ENCODE measurements around the gene FOXO1.

The FOXO1 gene

DNA sequence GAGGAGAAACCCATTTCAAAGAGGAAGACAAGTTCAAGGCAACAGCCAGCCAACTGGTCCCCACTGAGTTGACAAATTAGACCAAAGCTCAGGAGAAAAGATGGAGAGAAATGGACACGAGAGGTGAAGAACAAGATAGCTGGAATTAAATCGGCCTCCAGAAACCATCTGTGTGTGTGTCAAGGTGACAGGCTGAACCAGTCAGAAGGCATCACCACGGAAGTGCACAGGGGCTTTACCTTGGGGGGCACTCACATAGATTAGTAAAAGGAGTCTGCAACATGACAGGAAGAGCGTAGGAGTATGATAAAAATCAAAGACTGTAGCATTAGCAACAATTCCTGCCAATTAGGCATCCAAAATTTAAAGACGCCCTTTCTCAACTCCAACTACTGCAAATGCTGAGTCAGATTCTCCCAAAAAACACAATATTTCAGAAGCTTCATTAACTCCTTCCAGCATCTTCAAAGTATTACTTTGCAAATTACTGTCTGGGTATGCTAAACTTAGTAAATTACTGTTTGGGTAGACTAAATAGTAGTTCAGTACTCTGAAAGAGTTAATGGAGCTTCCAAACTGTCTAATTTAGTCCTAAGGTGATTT, 66.2 kb downstream of the FOXO1 start:
- no peak for DNase-seq

DNA sequence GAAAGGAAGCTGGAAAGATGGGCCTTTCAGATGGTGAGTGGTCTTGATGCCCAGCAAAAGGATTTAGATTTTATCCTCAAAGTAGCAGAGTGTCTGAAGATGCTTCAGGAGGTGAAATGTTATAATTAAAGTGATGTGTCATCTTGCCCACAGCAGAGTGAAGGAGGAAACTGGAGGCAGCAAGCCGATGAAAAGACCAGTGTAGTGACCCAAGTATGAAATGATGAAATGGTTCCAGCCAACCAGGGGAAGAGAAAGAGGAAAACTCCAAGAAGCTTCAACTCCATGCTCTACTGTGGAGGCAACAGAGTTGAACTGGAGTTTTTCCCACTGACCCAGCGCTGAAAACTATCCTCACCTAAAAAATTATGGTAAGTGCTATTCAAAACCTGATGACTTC, 66.7 kb downstream of the FOXO1 start:
- no peak for DNase-seq

DNA sequence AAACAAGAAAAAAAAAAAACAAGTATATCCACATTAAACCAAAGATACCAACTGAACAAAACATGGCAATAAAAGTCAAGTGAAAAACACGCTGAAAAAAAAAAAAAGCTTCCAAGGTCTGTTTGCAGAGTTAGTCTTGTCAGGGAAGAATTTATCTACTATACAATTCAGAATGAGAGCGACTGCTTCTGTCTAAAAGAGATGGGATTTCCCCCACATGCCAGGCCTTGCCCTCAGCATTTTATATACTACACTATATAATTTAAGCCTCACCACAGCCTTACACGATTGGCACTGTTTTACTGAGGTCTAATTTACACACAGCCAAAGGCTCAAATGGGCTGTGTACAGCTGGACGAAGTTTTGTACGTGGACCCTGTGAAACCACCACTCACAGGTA, 67.3 kb downstream of the FOXO1 start:
- no peak for DNase-seq

DNA sequence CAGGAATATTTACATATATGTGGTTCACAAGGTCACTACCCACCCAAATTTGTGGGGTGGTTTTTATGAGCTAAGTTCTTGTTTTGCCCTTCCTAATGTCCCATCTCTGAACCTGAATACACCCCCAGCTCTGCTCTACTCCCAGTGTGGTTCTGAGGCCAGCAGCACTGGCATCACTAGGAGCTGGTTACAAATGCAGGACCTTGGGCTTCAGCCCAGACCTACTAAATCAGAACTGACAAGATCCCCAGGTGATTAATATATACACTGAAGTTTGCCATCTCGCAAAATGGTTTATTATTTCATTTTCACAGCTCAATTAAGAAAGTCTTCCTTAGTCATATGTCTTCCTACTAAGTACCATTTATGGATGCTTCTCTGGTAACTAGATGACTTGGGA, 67.9 kb downstream of the FOXO1 start:
- DNase-seq: no peak

GRCh38 chr13:40597735-40598365, 68.6 kb downstream of the FOXO1 start:
- no peak for DNase-seq

DNA sequence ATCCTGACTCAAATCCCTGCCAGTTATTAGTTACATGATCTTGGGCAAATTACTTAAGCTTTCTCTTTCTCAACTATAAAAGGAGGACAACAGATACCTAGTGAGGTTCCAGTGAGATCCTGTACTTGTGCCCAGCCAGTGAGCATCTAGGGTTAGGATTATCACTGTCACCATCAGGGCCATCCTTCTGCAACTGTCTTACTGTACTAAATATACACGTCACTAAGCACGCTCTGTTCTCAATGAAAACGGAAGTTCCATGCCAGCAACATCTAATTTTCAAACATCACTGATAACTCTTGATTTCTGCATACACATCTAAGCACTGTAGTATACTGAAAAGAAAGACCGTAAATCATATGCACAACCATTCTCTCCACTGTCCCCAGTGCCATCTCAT, 70.0 kb downstream of the FOXO1 start:
- DNase-seq: no peak

GRCh38 chr13:40595693-40596092, 70.7 kb downstream of the FOXO1 start:
- DNase-seq: no peak

GRCh38 chr13:40592035-40592434, 74.4 kb downstream of the FOXO1 start:
- DNase-seq: no peak

- DNase-seq: no peak
Measured at GRCh38 chr13:40591091-40591490, 75.3 kb downstream of the FOXO1 start.

DNA sequence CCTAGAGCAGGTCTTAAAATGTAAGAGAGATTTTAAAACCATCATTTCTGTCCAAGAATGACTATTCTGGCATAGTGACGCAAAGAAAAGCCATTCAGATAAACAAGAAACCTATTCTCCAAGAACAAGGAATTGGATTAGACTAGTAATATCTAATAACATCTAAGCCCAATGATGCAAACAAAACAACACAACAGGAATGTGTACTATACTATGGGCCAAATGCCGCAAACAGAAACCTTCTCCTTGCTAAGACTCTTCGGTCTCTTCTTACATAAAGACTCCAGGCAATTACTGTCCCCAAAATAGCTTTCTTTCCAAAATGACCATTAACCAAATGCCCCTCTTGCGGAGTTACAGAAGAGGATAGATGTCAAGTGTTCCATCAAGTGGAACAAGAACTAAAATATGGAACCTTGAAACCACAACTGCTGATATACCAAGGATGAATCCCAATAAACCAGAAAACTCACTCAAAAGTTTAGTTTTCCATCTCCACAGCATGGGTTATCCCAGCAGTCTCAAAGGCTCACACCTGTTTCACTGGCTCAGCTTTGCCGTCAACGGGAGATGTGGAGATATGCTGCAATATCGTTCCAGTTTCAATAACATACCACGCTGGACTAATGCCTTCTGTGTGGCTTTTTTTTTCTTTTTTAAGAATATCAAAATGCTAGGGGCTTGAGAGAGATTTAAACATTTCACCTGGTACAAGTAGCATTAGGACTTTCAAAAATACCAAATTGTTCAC, 76.2 kb downstream of the FOXO1 start:
- no peak for DNase-seq

DNA sequence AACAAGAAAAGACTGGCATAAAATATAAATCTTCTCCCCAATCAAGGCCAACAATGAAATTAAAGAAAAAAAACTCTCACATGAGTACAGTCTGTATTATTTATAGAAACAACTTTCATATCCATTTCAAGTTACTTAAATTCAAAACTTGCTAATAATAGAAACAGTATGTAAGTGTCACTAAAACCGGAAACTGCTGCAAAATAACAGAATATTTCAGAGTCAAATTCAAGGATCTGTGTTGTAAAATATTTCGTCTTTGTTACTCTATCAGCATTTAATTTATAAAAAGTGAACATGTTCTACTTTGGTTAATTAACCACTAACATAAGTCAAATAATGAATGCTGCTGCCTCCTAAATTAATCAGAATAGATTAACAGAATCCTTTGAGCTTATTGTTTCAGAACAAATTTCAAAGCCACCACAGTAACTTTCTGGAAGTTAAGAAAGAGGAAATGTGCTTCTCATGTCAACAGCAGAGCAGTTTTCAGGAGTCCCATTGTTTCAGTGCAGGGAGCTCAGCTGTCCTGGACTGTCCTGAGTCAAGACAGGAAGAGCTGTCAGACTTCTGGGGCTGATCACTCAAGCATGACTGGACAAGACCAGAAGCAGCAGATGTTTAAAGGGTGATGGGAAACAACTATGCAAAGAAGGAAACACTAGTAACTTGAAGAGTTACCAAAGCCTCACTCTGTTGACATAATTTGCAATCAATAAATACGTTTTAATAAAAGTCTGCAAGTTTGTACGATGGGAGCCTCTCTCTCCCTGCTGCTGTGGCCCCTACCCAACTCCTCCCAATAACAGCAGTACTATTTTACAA, 76.9 kb downstream of the FOXO1 start:
- DNase-seq: peak; percentile 40

GRCh38 chr13:40588101-40588500, 78.3 kb downstream of the FOXO1 start:
- DNase-seq: no peak

DNA sequence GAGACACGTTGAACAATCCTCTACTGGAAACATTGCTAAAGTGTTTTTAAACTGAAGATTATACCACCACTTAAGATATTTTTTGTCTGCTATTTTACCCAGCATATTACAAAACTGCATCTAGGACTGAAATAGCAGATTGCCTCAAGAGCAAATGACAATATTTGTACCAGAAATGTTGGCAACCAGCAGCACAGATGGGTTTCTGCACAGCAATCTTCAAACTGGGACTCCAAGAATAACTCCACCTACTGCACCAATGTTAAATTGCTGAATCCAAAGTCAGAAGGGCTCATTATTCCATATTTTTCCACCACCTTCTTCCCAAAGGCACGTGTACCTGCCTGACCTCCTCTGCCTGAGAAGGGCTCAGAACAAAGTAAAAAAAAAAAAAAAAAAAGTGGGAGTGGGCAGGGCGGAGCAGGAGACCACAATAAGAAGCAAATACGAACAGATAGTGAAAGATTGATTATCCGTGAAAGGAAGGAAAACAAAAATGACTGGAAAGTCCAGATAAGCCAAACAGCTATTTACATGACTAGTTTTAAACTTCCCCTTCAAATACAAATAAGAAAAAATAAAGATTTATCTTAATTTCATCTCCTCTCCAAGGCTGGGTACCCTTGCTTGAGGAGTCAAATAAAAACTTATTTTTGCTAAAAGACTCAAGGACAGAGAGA, 79.4 kb downstream of the FOXO1 start:
- no peak for DNase-seq

DNA sequence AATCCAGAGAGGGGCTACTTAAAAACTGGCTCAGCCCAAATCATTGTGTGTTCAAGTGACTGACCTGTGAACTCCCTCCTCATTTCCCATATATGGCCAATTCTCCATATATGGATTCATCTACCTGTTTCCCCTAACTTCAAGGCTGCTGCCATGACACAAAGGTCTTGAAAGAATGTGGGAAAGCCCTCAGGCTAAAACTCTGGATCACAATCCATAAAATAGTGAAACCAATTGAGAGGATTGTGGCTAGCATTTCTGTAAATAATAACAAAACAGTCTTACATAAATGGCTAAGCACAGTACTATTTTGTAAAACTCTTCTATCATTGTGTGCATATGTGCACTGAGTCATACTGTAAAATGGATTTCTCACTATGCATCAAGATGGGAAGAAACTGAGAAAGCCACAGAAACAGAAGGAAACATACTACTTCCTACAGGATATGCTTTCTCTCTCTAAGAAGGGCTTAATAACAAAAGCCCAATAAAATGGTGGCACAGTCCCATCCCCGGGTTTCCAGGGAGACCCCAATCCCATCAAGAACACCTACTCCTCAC, 80.5 kb downstream of the FOXO1 start:
- DNase-seq: no peak

DNA sequence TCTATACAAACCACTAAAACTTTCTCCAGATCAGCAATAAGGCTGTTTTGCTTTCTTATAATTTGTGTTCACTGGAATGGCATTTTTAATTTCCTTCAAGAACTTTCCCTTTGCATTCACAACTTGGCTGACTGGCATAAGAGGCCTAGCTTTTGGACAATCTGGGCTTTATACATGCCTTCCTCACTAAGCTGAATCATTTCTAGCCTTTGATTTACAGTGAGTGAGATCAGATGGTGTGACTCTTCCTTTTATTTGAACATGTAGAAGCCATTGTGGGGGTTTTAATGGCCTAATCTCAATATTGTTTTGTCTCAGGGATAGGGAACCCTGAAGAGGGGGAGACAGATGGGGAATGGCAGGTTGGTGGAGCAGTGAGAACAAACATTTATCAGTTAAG, 82.7 kb downstream of the FOXO1 start:
- DNase-seq: no peak

DNA sequence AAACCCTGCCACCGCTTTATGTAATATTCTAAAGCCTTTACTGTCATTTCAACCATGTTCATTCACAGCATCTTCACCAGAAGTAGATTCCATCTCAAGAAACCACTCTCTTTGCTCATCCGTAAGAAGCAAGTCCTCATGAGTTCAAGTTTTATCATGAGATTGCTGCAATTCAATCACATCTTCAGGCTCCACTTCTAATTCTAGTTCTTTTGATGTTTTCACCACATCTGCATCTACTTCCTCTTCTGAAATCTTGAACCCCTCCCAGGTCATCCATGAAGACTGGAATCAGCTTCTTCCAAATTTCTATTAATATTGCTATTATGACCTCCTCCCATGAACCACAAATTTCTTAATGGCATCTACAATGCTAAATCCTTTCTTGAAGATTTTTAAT, 83.9 kb downstream of the FOXO1 start:
- no peak for DNase-seq

DNA sequence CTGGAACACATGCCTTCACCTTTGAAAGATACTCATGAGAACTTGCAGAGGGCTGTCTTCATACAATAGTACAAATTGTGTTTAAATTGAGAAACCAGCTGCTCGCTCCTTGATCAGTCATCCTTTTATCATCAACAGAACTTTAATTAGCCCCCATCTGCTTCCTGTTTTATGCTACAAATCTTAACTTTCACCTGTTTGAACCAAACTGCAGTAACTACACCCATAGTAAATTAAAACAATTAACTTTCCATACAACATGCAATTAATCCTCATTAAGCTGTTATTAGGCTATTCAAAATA, 85.2 kb downstream of the FOXO1 start:
- no peak for DNase-seq

DNA sequence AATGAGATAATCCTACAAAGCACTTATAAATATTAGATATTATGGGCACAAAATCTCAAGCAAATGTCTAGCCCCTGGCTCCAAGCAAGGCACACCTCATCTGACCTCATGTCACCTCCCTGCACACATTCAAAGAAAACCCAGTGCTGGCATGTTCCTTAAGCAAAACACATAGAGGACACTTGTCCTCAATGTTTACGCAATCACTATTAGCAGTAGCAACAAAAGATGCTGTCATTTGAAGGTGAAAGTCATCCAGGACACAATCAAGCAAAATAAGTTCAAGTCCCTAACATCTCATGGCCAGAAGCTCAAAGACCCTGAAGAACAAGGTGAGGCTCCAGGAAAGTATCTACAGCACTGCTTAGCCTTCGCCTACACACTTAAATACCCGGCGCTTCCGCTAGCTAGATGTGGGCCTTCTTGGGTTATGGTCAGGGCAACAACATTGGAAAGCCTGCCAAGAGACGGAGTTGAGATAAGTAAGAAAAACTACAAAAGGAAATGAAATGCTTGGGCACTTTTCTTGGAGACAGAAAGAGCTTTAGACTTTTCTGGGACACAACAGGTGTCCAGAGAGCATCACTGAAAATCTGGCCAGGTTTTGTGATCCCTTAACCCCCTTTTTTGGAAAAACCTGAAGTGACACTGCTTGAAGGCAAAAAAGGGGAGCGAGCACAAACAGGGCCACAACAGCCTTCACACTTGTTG, 85.7 kb downstream of the FOXO1 start:
- no peak for DNase-seq

DNA sequence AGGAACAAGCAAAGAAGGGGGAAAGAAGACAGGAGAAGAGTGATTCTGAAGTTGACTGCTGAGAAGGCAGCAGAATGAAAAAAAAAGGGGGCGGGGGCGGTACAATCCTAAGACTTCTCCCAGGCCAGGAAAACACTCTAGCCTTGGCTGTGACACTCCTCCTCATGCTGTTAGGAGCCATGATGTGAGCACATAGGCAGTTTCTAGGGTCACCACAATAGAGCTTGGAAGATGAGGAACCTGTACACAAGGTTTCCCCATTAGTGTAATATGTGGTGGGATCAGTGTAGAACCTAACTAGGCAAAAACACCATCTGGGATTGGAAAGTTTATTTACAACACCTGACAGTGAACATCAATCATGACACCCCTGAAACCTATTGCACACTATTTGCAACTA, 86.9 kb downstream of the FOXO1 start:
- no peak for DNase-seq

DNA sequence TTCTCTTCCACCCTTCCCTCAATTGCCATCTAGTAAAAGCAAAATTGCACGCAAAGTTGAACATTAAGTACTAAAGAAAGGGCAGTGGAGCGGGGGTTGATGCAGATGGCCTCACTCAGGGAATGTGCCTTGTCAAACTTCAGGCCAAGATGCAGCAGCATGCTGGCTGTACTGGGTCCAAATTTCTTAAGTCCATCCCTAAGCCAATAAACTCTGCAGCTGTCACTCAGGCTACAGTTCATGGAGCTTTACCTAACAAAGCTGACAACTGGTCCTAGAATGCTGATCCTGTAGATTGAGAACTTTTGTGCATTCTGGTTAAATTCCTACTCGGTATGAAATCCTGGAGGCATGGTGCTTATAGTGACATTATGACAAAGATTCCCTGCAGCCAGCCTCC, 88.4 kb downstream of the FOXO1 start:
- no peak for DNase-seq

- DNase-seq: no peak
Measured at GRCh38 chr13:40576369-40576768, 90.1 kb downstream of the FOXO1 start.

GRCh38 chr13:40572961-40573360, 93.5 kb downstream of the FOXO1 start:
- no peak for DNase-seq
